ENCODE results near the gene IL17A.

- TF ChIP-seq POLR2AphosphoS5 (IDR thresholded peaks at IDR 0.05), result no peak
- no peak for TF ChIP-seq POLR2A (IDR thresholded peaks at IDR 0.05; ENCODE audit: low read depth)
- TF ChIP-seq CTCF (IDR thresholded peaks at IDR 0.05), result no peak
Observed at GRCh38 chr6:52177961-52178360, 8.2 kb upstream of the IL17A start.

All from esophagus muscularis mucosa (tissue), 3 donors.